CD4-positive, alpha-beta T cell treated with Interleukin-15 for 1 hour (primary cell): ENCODE results near the gene TENM4.

Source experiments
- DNase-seq: peaks from one replicate; pipeline ENCODE4 v3.0.0-alpha.2; 2020

Gene TENM4

GRCh38 chr11:78659326-78660270 is 781.2 kb downstream of the TENM4 start:
- no peak for DNase-seq

- no peak for DNase-seq
Measured at GRCh38 chr11:78657968-78658839, 782.6 kb downstream of the TENM4 start.

- no peak for DNase-seq
Measured at GRCh38 chr11:78657441-78657840, 783.4 kb downstream of the TENM4 start.

- DNase-seq: no peak
Measured at GRCh38 chr11:78656984-78657383, 783.8 kb downstream of the TENM4 start.

GRCh38 chr11:78656327-78656726 is 784.5 kb downstream of the TENM4 start:
- no peak for DNase-seq

- no peak for DNase-seq
Measured at GRCh38 chr11:78655561-78655960, 785.3 kb downstream of the TENM4 start.

GRCh38 chr11:78654866-78655265 is 786.0 kb downstream of the TENM4 start:
- DNase-seq: no peak

GRCh38 chr11:78654071-78654470 is 786.8 kb downstream of the TENM4 start:
- no peak for DNase-seq

GRCh38 chr11:78653294-78653909 is 787.4 kb downstream of the TENM4 start:
- DNase-seq: no peak

- no peak for DNase-seq
Measured at GRCh38 chr11:78652843-78653239, 788.0 kb downstream of the TENM4 start.

- DNase-seq: no peak
Measured at GRCh38 chr11:78651923-78652842, 788.6 kb downstream of the TENM4 start.

GRCh38 chr11:78651136-78651775 is 789.6 kb downstream of the TENM4 start:
- no peak for DNase-seq

- DNase-seq: no peak
Measured at GRCh38 chr11:78649361-78650215, 791.2 kb downstream of the TENM4 start.

- no peak for DNase-seq
Measured at GRCh38 chr11:78647986-78648875, 792.6 kb downstream of the TENM4 start.

- DNase-seq: no peak
Measured at GRCh38 chr11:78647266-78647915, 793.4 kb downstream of the TENM4 start.

- no peak for DNase-seq
Measured at GRCh38 chr11:78646564-78647185, 794.2 kb downstream of the TENM4 start.

- DNase-seq: peak; percentile 36
Measured at GRCh38 chr11:78645226-78646202, 795.3 kb downstream of the TENM4 start.
